A549 (cell line): ENCODE measurements around the gene TRPM6.

ENCODE experiments used
- CTCF ChIP-seq: fragments of >200 bp; sonication (Bioruptor Twin); formaldehyde crosslinking; IDR thresholded peaks from 3 replicates; pipeline ENCODE4 v1.5.1; 2016
- ELK1 ChIP-seq: fragments of 150-350 bp; IDR thresholded peaks from 2 replicates; pipeline ENCODE4 v1.6.1; 2014; ENCODE audit warnings: low read depth, mild to moderate bottlenecking, low read length
- EP300 ChIP-seq, 2 experiments: fragments of >200 bp; sonication (Bioruptor Twin); formaldehyde crosslinking; IDR thresholded peaks; 2 replicates in 1 of 2; 3 replicates in 1 of 2; pipeline ENCODE4 v1.6.1; 2016 to 2017
- KDM1A ChIP-seq: fragments of 200-600 bp; sonication (generic); IDR thresholded peaks from 2 replicates; pipeline ENCODE4 v1.6.1; 2016; ENCODE audit warnings: low read depth, mild to moderate bottlenecking
- POLR2A ChIP-seq: IDR thresholded peaks from 2 replicates; pipeline ENCODE4 v1.6.1; 2012; ENCODE audit warnings: mild to moderate bottlenecking, low read length
- RCOR1 ChIP-seq: fragments of 150-350 bp; IDR thresholded peaks from 2 replicates; pipeline ENCODE4 v1.6.1; 2014; ENCODE audit warnings: antibody characterized with exemption, low read length, low read depth

GRCh38 chr9:74876382-74876949 is 11.3 kb downstream of the TRPM6 start:
- TF ChIP-seq POLR2A: no peak
- no peak for TF ChIP-seq RCOR1
- TF ChIP-seq EP300 (IDR thresholded peaks at IDR 0.05): no peak
- no peak for TF ChIP-seq CTCF
- no peak for TF ChIP-seq ELK1
- no peak for TF ChIP-seq KDM1A
